Activated naive CD4-positive, alpha-beta T cell (primary cell): ENCODE data around the gene GDPD1.
A peak's percentile ranks its signal among the peaks of the same experiment; 100 is the strongest.
"Not testable (repeated sequence)": the region's sequence is repeated elsewhere in the genome, so short reads cannot be mapped to it uniquely, and the experiment has no call there.

Experiments used
- DNase-seq, 4 experiments: peaks; one replicate each; lab custom pipeline; 2025; lab: John Stamatoyannopoulos, UW

GDPD1 gene

DNA sequence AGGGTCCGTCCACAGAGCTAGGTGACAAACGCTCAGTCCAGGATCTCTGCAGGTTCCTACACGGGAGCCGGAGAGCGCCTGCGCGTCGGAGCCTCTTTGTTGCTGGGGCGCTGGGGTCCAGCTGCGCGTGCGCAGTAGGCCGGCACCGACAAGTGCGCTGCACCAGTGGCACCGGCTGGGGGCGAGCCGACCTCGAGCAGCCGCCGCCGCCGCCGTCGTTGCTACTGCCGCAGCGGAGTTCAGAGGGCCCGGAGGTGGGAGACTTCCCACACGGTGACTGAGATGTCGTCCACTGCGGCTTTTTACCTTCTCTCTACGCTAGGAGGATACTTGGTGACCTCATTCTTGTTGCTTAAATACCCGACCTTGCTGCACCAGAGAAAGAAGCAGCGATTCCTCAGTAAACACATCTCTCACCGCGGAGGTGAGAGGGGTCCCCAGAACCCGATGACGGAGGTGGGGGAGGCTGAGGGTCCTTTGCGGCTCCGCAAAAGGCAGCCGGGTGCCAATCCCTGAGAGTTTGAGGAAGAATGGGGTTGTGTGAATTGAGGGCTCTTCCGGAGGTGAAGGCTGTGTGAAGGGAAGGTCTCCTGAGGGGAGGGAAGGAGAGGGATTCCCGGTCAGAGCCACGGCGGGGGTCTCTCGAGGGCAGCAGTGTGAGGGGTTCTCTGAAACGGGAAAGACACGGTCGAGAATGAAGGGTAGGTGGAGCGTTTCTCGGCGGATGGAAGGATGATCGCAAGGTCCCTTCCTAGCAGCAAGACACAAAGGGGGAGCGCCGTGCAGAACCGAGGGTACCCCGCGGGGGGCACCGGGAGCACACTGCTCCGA lies at the start of gene GDPD1:
Gene GDPD1 (plus strand): TSS at position 184 of the 831 bp plus-strand sequence. CDS start 99 bp downstream, at position 283.
- DNase-seq, result peak; percentile 90 to 96 (median 92)

DNA sequence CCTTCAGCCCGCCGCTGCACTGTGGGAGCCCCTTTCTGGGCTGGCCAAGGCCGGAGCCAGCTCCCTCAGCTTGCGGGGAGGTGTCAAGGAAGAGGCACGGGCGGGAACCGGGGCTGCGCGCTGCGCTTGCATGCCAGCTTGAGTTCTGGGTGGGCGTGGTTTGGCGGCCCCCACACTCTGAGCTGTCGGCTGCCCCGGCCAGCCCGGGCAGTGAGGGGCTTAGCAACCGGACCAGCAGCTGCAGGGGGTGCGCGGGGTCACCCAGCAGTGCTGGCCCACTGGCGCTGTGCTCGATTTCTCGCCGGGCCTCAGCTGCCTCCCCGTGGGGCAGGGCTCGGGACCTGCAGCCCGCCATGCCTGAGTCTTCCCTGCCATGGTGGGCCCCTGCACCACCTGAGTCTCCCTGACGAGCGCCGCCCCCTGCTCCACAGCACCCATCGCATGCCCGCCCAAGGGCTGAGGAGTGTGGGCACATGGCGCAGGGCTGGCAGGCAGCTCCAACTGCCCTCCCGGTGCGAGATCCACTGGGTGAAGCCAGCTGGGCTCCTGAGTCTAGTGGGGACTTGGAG lies 47.8 kb upstream of the GDPD1 start:
- DNase-seq, result no peak

DNA sequence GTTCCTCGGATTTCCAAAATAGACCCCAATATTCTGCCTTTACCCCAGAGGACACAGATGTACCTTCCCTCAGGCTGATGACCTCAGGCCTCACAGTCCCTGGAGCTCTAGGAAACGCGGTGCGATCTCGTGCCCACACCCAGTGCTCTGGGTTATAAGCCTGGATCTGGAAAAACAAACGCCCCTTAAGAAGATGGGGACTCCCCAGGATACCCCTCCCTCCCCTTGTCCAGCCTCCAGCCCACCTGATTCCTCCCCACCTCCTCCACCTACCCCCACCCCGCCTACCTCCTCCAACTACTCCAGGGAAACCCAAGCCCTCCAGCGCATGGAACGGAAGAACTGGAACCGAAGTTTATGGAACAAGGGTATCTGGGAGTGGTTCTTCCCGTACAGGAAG lies 45.6 kb upstream of the GDPD1 start:
- no peak for DNase-seq

DNA sequence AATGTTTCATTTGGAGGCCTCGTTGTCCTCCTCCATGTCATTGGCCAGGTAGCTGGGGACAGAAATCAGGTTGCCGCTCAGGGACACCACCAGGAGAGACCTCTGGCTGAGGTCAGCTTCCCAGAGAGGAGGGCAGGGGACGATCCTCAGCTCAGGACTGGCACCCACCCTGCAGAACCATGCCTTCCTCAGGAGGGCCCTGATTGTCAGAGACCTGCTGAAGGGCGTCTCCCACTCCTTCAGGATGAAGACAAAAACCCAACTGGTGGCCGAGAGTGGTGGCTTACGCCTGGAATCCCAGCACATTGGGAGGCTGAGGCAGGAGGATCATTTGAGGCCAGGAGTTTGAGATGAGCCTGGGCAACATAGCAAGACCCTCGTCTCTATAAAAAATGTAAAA lies 45.2 kb upstream of the GDPD1 start:
- DNase-seq, result no peak

DNA sequence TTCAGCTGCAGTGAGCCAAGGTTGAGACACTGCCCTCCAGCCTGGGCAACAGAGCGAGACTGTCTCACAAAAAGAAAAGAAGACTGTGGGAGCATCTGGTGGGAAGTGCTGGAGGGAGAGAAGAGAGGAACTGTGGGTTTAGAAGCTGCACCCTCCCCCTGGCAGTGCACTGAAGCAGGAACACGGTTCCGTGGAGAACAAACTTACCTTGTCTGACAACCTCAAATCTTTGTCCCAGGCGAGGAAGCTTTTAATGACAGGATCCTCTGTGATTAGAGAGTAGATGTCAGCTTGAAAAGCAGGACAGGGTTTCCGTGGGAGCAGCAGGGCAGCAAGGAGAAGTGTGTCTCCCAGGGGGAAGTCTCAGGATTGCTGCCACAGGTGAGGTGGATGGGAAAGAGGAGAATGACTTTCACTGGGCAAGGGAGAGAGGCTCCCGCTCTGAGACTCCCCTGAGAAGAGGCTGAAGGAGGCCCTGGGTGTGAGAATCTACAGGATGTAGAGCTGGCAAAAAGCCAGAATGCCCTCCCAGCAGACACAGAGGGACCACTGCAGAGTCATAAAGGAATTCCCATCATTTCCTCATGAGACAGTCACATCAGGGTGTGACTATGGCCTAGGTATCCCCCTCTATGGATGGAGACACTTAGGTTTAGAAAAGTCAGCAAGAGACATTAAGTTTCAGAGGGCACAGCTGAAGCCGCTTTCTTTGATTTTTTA lies 41.9 kb upstream of the GDPD1 start:
- no peak for DNase-seq

DNA sequence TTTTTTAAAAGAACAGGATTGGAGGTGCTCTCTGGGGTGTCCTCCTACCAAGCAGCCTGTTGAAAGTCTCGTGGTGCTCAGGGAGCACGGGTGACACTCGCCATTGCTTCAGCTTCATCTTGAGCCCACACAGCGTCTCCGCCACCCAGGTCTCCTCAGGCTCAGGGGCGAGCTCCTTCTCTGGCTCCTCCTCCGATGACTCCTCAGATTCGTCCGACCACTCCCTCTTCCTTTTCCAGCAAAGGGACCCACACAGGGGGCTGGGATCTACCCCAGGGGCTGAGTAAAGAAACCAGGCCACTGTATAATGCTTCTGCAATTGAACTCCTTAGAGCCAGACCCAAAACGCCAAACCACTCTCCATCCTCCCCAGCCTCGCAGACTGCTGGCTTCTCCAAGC lies 40.7 kb upstream of the GDPD1 start:
- DNase-seq, result not testable (repeated sequence)

DNA sequence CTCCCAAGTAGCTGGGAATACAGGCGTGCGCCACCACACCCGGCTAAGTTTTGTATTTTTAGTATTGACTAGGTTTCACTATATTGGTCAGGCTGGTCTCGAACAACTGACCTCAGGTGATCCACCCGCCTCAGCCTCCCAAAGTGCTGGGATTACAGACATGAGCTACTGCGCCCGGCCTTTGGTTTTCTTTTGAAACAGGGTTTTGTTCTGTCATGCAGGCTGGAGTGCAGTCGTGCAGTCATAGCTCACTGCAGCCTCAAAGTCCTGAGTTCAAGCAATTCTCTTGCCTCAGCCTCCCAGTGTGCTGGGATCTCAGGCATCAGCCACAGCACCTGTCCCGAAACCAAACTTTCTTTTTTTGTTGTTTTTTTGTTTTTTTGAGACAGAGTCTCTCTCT lies 39.7 kb upstream of the GDPD1 start:
- DNase-seq, result no peak

DNA sequence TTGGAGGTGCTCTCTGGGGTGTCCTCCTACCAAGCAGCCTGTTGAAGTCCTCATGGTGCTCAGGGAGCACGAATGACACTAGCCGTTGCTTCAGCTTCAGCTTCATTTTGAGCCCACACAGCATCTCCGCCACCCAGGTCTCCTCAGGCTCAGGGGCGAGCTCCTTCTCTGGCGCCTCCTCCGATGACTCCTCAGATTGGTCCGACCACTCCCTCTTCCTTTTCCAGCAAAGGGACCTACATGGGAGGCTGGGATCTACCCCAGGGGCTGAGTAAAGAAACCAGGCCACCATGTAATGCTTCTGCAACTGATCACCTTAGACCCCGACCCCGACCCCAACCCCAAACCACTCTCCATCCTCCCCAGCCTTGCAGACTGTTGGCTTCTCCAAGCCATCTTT lies 38.8 kb upstream of the GDPD1 start:
- no peak for DNase-seq

DNA sequence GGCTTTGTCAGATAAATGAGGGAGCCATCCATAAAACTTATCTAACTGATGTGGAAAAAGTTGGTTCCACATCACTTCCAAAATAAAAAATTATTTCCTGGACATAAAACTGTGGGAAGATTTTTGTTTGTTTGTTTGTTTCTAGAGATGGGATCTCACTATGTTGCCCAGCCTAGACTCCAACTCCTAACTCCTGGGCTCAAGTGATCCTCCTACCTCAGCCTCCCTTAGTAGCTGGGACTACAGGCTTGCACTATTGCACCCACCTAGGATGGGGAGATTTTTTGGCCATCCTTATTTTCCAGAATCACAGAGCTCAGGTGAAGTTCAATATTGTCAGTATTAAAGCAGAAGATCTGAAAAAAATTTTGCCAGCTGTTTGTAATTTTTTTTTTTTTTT lies 34.3 kb upstream of the GDPD1 start:
- DNase-seq, result no peak

DNA sequence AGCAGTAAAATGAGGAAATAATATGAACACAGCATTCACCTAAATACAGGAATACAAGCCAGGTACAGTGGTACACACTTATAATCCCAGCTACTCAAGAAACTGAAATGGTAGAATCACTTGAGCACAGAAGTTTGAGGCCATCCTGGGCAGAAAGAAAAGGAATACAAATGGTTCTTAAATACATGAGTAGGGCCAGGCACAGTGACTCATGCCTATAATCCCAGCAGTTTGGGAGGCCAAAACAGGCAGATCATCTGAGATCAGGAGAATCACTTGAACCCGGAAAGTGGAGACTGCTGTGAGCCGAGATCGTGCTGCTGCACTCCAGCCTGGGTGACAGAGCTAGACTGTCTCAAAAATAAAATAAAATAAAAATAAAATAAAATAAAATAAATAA lies 33.5 kb upstream of the GDPD1 start:
- no peak for DNase-seq

DNA sequence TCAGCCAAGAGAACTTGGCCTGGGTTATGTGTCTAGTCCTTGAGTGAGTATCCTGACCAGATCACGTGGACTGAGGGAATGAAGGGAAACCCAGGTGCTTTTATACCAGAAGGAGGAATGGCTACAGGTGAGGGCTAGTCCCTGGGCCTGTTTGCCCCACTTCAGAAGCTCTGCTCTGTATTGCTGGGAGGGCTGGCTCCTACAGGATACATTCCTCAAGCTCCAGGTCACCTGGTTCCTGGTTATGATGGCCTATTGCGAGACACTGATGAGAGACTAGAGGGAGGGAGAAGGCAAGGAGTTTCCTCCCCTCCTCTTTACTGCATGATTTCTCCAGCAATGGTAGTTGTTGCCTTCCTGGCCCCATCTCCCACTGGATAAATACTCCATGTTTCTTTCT lies 29.5 kb upstream of the GDPD1 start:
- no peak for DNase-seq

DNA sequence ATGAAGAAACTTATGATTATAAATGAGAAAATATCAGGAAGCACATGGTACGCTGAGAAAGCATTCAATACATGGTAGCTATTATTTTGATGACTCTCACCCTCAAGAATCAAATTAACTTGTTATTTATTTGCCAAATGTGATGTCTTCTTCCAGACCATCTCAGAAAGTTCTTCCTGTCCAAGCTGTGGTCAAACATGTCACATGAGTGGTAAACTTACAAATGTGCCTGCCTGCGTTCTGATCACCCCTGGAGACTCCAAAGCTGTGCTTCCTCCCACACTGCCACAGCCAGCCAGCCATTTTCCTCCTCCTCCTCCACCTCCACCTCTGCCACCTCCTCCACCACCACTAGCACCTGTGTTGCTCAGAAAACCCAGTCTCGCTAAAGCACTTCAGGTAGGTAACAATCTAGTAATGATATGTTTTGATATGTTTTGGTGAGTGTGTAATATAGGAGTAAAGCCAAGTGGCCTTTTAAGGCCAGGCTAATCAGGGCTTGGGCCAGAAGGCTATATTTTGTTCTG lies 26.9 kb upstream of the GDPD1 start:
- no peak for DNase-seq

DNA sequence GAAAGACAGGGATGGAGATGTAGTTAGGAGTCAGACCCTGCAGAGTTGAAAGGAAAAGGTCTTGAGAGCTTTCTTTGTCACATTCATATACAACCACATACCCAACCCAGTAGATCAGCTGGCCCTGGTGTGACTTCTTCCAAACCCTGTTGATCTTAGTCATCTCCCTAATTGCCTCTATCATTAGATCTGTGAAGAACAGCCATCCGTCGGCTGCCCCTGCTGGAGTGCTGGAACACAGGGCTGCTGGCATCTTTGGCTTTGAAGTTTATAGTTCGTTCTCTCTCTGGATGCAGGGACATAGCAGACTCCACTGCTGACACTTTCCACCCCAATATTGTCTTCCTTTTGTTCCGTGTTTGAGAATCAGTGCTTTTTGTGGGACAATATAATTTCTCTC lies 20.9 kb upstream of the GDPD1 start:
- no peak for DNase-seq

DNA sequence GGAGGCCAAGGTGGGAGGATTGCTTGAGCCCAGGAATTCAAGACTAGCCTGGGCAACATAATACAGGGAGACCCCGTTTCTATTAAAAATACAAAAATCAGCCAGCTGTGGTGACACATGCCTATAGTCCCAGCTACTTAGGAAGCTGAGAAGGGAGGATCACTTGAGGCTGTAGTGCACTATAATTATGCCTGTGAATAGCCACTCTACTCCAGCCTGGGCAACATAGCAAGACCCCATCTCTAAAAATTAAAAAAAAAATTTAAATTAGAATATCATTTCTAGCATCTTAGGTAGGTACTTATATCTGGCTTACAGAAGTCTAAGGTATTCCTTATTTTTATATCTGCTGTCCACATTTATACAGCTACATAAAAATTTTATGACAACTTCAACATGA lies 18.0 kb upstream of the GDPD1 start:
- DNase-seq, result no peak

DNA sequence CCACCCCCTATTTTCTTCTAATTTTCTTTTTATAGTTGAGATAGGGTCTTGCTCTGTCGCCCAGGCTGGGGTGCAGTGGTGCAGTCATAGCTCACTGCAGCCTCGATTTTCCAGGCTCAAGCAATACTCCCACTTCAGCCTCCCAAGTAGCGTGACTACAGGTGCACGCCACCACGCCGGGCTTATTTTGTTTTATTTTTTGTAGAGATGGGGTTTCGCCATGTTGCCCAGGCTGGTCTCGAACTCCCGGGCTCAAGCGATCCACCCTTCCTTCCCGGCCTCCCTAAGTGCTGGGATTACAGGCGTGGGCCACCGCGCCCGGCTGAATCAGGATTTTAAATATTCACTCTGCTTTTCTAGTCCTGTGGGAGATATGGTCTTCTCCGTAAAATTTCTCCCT lies 941 bp upstream of the GDPD1 start:
- DNase-seq, result no peak

DNA sequence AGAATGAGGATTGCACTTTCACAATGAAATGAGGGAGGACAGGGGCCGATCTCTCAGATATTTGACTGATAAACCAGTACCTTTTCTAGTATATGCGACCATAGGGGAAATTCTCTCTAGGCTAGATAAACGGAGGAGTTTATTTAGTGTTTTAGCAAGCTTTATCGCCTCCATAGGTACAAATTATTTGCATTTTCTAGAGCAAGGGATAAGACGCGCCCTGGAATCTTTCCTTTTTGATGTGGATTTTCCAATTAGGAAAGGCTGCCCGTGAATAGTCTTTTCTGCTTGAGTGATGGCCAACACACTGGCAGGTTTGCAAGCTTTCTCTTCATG lies 351 bp upstream of the GDPD1 start:
- no peak for DNase-seq

DNA sequence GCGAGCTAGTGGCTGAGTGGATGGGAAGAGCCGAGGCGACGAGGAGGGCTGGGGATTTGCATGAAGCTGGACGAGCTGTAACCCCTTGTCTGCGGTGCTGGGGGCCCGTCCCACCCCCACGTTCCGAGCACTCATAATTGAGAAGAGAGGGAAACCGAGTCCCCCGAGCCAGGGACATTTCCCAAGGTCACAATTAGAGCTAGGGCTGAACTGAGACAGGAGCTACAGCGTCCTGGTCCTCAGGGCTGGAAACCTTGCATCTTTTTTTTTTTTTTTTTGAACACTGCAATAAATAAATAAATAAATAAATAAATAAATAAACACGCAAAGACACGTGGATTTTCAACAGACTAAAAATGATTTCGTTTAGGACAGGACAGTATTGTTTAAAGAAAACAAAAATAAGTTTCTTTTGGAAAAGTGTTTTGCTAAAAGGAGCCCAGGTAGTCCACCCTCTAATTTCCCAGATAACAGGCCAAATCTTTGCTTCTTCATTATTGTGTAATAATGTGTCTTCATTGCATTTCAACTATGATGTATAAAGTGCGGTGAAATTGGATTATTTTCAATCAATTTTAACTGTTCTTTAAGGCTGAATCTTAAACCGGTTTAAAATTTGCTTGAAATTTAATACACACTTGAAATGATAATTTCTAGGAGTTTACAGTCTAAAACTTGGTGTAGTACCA lies 992 bp downstream of the GDPD1 start:
- DNase-seq, result no peak

DNA sequence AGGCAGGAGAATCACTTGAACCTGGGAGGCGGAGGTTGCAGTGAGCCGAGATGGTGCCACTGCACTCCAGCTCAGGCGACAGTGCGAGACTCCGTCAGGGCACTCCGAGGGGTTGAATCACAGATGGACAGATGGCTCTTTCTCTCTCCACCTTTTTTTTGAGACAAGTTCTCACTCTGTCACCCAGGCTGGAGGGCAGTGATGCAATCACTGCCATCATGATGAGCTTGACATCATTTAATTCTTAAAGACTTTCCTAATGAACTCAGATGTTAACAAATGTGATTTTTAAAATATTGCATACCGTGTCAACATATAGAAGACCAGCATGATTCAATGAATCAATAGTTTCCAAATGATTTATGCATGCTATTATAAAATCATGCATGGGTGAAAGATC lies 3.5 kb downstream of the GDPD1 start:
- no peak for DNase-seq

DNA sequence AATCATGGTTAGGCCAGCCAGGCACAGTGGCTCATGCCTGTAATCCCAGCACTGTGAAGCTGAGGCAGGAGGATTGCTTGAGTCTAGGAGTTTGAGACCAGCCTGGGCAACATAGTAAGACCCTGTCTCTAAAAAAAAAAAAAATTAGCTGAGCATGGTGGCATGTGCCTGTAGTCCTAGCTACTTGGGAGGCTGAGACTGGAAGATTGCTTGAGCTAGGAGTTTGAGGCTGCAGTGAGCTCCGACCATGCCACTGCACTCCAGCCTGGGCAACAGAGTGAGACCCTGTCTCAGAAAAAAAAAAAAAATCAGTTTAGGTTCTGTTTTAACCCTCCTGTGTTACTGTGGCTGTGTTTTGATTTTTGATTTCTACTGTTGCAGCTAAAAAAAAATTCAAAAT lies 8.3 kb downstream of the GDPD1 start:
- not testable (repeated sequence) for DNase-seq

DNA sequence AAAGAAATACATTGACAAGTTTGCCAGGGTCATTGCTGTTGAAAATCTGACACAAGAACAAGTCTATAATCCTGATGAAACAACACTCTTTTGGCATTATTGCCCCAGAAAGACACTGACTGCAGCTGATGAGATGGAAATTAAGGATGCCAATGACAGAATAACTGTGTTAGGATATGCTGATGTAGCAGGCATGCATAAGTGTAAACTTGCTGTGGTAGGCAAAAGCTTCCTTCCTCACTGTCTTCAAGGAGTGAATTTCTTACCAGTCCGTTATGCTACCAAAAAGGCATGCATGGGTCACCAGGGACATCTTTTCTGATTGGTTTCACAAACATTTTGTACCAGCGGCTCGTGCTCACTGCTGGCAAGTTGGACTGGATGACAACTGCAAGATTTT lies 10.5 kb downstream of the GDPD1 start:
- DNase-seq, result no peak

DNA sequence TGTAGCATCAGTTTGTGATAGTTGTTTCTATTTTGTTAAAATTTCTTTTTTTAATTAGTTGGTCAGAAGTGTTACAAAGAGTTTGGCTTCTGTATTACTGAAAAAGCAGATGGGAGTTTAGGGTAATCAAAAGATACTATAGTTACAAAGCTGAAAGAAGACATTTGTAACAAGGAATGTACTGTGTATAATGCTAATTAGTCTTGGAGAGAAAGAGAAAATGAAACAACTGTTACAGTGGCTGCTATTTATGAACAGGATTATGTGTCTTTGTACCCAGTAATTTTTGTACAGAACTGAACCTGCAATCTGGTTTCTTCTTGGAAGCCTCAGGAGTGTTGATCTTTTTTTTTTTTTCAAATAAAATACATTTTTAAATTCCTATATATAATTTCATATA lies 14.3 kb downstream of the GDPD1 start:
- DNase-seq, result no peak

DNA sequence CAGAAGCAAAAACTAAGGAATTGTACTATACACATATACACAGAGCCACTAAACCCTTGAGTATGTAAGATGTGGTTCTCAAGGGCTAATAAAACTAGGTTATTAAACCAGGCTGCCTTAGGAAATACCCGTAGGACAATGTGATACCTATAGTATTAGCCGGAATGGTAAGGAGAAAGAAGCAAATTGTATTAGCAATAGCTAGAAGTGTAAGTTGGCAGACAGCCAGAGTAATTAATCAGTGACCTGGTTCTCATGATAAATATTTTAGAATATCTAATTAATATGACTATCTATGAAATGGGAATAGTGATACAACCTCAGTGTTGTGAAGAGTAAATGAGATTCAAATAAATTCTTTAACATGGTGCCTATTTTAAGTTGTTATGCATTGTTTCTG lies 18.6 kb downstream of the GDPD1 start:
- DNase-seq, result no peak

DNA sequence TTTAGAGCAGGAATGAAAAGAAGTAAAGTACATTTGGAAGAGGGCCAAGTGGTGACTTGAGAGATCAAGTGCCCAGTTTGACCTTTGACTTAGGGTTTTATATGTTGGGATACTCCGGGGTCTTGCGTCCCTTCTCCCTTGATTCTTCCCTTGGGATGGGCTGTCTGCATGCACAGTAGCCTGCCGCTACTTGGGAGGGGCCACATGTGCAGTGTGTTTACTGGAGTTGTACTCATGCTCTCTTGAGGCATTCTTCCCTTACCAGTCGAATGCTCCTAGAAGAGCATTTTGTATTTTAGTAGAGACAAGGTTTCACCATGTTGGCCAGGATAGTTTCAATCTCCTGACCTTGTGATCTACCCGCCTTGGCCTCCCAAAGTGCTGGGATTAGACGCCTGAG lies 23.8 kb downstream of the GDPD1 start:
- no peak for DNase-seq
